ENCODE data around the gene KLHL24.

DNA sequence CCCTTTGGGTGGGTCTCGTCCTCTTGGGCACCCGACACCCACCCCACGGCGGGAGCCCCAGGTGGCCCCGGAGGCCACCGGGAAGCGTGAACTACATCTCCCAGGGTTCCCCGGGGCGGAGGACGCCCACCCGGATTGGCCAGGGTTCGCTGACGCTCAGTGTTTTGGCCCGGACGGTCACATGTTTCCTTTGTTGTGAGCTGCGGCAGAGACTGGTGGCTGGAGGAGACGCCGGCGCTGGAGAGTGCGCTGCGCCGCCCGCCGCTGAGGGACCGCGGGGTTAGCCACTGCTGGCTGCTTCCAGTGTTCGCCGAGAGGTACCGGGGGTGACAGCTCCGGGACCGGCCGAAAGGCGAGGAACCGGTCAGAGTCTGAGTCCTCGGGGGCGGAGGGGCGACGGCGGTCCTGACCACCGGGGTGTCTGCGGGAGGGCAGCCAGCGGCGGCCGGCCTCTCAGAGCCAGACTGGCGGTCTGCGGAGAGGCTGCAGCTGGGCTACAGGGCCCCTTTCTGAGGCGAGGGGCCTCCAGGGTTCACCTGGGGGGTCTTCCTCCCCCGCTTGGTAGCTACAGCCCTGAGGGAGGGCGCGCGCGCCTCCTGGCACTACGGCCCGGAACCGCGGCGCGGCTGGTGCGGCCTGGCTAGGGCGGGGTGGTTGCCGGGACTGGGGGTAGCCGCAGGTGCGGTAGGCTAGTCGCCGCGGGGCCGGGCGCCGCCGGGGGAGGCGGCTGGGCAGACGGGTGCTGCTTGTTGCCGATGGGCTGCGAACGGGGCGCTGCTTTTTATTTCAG lies at the start of gene KLHL24:
- TF ChIP-seq, protein P1, sequence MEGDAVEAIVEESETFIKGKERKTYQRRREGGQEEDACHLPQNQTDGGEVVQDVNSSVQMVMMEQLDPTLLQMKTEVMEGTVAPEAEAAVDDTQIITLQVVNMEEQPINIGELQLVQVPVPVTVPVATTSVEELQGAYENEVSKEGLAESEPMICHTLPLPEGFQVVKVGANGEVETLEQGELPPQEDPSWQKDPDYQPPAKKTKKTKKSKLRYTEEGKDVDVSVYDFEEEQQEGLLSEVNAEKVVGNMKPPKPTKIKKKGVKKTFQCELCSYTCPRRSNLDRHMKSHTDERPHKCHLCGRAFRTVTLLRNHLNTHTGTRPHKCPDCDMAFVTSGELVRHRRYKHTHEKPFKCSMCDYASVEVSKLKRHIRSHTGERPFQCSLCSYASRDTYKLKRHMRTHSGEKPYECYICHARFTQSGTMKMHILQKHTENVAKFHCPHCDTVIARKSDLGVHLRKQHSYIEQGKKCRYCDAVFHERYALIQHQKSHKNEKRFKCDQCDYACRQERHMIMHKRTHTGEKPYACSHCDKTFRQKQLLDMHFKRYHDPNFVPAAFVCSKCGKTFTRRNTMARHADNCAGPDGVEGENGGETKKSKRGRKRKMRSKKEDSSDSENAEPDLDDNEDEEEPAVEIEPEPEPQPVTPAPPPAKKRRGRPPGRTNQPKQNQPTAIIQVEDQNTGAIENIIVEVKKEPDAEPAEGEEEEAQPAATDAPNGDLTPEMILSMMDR (IDR thresholded peaks at IDR 0.05 in 4 of 5, conservative IDR thresholded peaks at IDR 0.05 in 1 of 5) = no peak
- TF ChIP-seq POLR2A (IDR thresholded peaks at IDR 0.05) = peak; percentile 100
